C4-2B (cell line): ENCODE results near the gene TSPAN18.

ENCODE experiments used
- H3K27ac ChIP-seq: fragments of 450-650 bp; 2 replicates; pipeline ENCODE4 v1.5.1; 2017
- CTCF ChIP-seq: fragments of 450-650 bp; conservative IDR thresholded peaks from 2 replicates; pipeline ENCODE4 v1.5.1; 2017; ENCODE audit warnings: mild to moderate bottlenecking
- ZFX ChIP-seq: fragments of 450-650 bp; IDR thresholded peaks from 2 replicates; pipeline ENCODE4 v1.6.1; 2017

Gene TSPAN18

GRCh38 chr11:44816761-44817160 lies 90.0 kb downstream of the TSPAN18 start:
- no peak for TF ChIP-seq ZFX
- no peak for TF ChIP-seq CTCF

GRCh38 chr11:44817207-44817949 lies 90.6 kb downstream of the TSPAN18 start:
- no peak overlapping the region for H3K27ac ChIP-seq
- TF ChIP-seq CTCF (no peak), ZFX (no peak)

More at GRCh38 chr11:44816761-44817160, 90.0 kb downstream of the TSPAN18 start:
- no peak overlapping the region for H3K27ac ChIP-seq

- no peak overlapping the region for H3K27ac ChIP-seq
- TF ChIP-seq CTCF, result no peak
- no peak for TF ChIP-seq ZFX
Measured at GRCh38 chr11:44818110-44818509, 91.3 kb downstream of the TSPAN18 start.

- TF ChIP-seq ZFX (no peak), CTCF (no peak)
- no peak overlapping the region for H3K27ac ChIP-seq
Measured at GRCh38 chr11:44819346-44819745, 92.6 kb downstream of the TSPAN18 start.

GRCh38 chr11:44822369-44822768 lies 95.6 kb downstream of the TSPAN18 start:
- no peak overlapping the region for H3K27ac ChIP-seq
- no peak for TF ChIP-seq CTCF
- no peak for TF ChIP-seq ZFX

- no peak overlapping the region for H3K27ac ChIP-seq
- TF ChIP-seq ZFX (no peak), CTCF (no peak)
Measured at GRCh38 chr11:44823006-44823405, 96.2 kb downstream of the TSPAN18 start.

- H3K27ac ChIP-seq, result no peak overlapping the region
- TF ChIP-seq ZFX (no peak), CTCF (no peak)
Measured at GRCh38 chr11:44823868-44824267, 97.1 kb downstream of the TSPAN18 start.
